Neutrophil (primary cell): ENCODE data around the gene LARGE1.

Experiments used
- H3K27ac ChIP-seq: fragments of 200-600 bp; sonication (generic); 2 replicates; pipeline ENCODE4 v1.5.1; 2016; ENCODE audit warnings: mild to moderate bottlenecking, moderate library complexity
- H3K27me3 ChIP-seq: fragments of 200-600 bp; sonication (generic); 2 replicates; pipeline ENCODE4 v1.6.0; 2016; ENCODE audit warnings: mild to moderate bottlenecking
- H3K36me3 ChIP-seq: fragments of 200-600 bp; sonication (generic); 2 replicates; pipeline ENCODE4 v1.5.1; 2017
- H3K4me1 ChIP-seq, 2 experiments: fragments of 200-600 bp in 1 of 2; sonication (generic) in 1 of 2; 1 replicate in 1 of 2; 2 replicates in 1 of 2; pipeline versions ENCODE4 v1.5.1 to v1.6.1; 2013 to 2016; ENCODE audit warnings: low read depth in 1 of 2, low read length in 1 of 2, mild to moderate bottlenecking in 1 of 2, moderate library complexity in 1 of 2; ENCODE audit not compliant: control insufficient read depth in 1 of 2, insufficient read depth in 1 of 2
- H3K4me3 ChIP-seq, 2 experiments: fragments of 200-600 bp in 1 of 2; sonication (generic) in 1 of 2; 1 replicate in 1 of 2; 2 replicates in 1 of 2; pipeline ENCODE4 v1.5.1; 2013 to 2016; ENCODE audit warnings: low read depth in 1 of 2, low read length in 1 of 2, mild to moderate bottlenecking in 1 of 2, moderate library complexity in 1 of 2
- H3K9me3 ChIP-seq: fragments of 200-600 bp; sonication (generic); 2 replicates; pipeline ENCODE4 v1.5.1; 2016
- TF ChIP-seq, protein P1 (sequence below): fragments of 200-600 bp; sonication (generic); IDR thresholded peaks from 2 replicates; pipeline ENCODE4 v1.5.1; 2016; ENCODE audit warnings: antibody characterized with exemption

The LARGE1 gene

GRCh38 chr22:33600595-33600994 is 319.7 kb downstream of the LARGE1 start:
- H3K4me1 ChIP-seq, result no peaks in the 10 kb centered on the region
- H3K9me3 ChIP-seq, result no peaks in the 10 kb centered on the region
- TF ChIP-seq, protein P1, sequence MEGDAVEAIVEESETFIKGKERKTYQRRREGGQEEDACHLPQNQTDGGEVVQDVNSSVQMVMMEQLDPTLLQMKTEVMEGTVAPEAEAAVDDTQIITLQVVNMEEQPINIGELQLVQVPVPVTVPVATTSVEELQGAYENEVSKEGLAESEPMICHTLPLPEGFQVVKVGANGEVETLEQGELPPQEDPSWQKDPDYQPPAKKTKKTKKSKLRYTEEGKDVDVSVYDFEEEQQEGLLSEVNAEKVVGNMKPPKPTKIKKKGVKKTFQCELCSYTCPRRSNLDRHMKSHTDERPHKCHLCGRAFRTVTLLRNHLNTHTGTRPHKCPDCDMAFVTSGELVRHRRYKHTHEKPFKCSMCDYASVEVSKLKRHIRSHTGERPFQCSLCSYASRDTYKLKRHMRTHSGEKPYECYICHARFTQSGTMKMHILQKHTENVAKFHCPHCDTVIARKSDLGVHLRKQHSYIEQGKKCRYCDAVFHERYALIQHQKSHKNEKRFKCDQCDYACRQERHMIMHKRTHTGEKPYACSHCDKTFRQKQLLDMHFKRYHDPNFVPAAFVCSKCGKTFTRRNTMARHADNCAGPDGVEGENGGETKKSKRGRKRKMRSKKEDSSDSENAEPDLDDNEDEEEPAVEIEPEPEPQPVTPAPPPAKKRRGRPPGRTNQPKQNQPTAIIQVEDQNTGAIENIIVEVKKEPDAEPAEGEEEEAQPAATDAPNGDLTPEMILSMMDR, result no peak
- no peaks in the 10 kb centered on the region for H3K36me3 ChIP-seq
- no peaks in the 10 kb centered on the region for H3K27me3 ChIP-seq
- H3K27ac ChIP-seq, result no peak overlapping the region
- no peak overlapping the region for H3K4me3 ChIP-seq

GRCh38 chr22:33600113-33600512 is 320.2 kb downstream of the LARGE1 start:
- TF ChIP-seq, protein P1, result no peak
- H3K4me1 ChIP-seq, result no peaks in the 10 kb centered on the region
- no peak overlapping the region for H3K4me3 ChIP-seq
- no peaks in the 10 kb centered on the region for H3K9me3 ChIP-seq
- no peak overlapping the region for H3K27ac ChIP-seq
- no peaks in the 10 kb centered on the region for H3K36me3 ChIP-seq
- no peaks in the 10 kb centered on the region for H3K27me3 ChIP-seq

DNA sequence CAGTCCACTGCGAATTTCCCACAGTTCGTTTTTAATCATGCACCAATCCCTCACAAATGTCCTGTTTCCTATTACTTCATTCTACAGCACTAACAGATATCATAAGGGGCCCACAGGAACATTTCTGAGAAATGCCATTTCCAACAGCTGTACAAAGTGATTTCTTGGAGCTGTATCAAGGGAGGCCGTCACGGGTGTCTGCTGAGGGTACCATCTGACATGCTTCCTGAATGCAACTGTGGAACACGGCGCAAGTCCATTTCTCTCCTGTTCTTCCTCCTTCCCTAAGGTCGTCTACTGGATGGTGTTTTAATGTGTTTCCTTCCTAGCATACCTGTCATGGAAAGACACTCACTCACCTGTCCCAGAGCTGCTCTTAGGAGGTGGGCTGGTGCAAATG is 320.7 kb downstream of the LARGE1 start:
- TF ChIP-seq, protein P1, result no peak
- H3K4me1 ChIP-seq, result no peaks in the 10 kb centered on the region
- no peaks in the 10 kb centered on the region for H3K9me3 ChIP-seq
- no peaks in the 10 kb centered on the region for H3K27me3 ChIP-seq
- no peak overlapping the region for H3K4me3 ChIP-seq
- no peaks in the 10 kb centered on the region for H3K36me3 ChIP-seq
- no peak overlapping the region for H3K27ac ChIP-seq

DNA sequence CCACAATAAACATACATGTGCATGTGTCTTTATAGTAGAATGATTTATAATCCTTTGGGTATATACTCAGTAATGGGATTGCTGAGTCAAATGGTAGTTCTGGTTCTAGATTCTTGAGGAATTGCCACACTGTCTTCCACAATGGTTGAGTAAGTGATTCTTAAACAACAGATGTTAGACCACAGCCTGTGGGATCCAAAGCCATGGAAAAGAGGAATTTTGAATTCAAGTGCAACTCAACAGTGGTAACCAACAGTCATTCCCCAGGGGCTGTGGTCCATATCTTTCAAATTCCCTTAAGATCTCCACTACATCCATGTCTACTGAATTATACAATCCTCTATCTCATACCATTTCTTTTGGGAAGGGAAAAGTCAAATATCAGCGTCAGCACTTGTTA is 321.5 kb downstream of the LARGE1 start:
- H3K27ac ChIP-seq, result no peak overlapping the region
- no peaks in the 10 kb centered on the region for H3K27me3 ChIP-seq
- H3K36me3 ChIP-seq, result no peaks in the 10 kb centered on the region
- H3K4me3 ChIP-seq, result no peak overlapping the region
- TF ChIP-seq, protein P1, result no peak
- no peaks in the 10 kb centered on the region for H3K9me3 ChIP-seq
- no peaks in the 10 kb centered on the region for H3K4me1 ChIP-seq

GRCh38 chr22:33597274-33597985 is 322.8 kb downstream of the LARGE1 start:
- Histone ChIP-seq H3K9me3 (no peaks in the 10 kb centered on the region), H3K4me1 (no peaks in the 10 kb centered on the region), H3K27me3 (no peaks in the 10 kb centered on the region), H3K36me3 (no peaks in the 10 kb centered on the region), H3K4me3 (no peak overlapping the region), H3K27ac (no peak overlapping the region)
- TF ChIP-seq, protein P1, result no peak
